Panc1 (cell line): ENCODE results near the gene HRCT1. TPM values are rescaled to one million over a fixed set of nuclear protein-coding genes. Genes with fewer than 3 reads are reported as not detected.

Experiments
- ATAC-seq: fragments of 200-7000 bp; cut with Tn5 transposase; 2 replicates; pipeline ENCODE4 v1.9.1; 2020; ENCODE audit warnings: mild to moderate bottlenecking, moderate library complexity
- BruUV-seq: library from RNA; stranded (reverse); fragments of 400-500 nt; replicated peaks from 2 replicates; lab custom pipeline; 2021; lab: Mats Ljungman, UMichigan
- CTCF ChIA-PET: fragments of 300-600 bp; sonication (Branson Sonifier 250); formaldehyde crosslinking; loops from one replicate; lab custom pipeline; 2022; ENCODE audit warnings: antibody characterized with exemption; lab: Charles Lee
- POLR2A ChIA-PET: fragments of 300-600 bp; sonication (Branson Sonifier 250); formaldehyde crosslinking; loops from one replicate; lab custom pipeline; 2022; ENCODE audit warnings: antibody characterized with exemption; lab: Charles Lee
- DNase-seq: peaks from one replicate; pipeline ENCODE4 v3.0.0-alpha.2; 2010; ENCODE audit warnings: low read depth, low spot score
- H3K27ac ChIP-seq: 2 replicates; pipeline ENCODE4 v1.5.1; 2011; ENCODE audit warnings: mild to moderate bottlenecking, low read length, inconsistent platforms
- H3K27me3 ChIP-seq: fragments of 200-500 bp; sonication (Bioruptor generic); 2 replicates; pipeline ENCODE4 v1.6.0; 2014; ENCODE audit warnings: low read length, inconsistent platforms; ENCODE audit not compliant: control insufficient read depth, insufficient read depth
- H3K36me3 ChIP-seq: fragments of 200-500 bp; sonication (Bioruptor generic); 2 replicates; pipeline ENCODE4 v1.5.1; 2014; ENCODE audit warnings: inconsistent platforms, mild to moderate bottlenecking, low read length, moderate library complexity; ENCODE audit not compliant: control insufficient read depth, insufficient read depth
- H3K4me1 ChIP-seq: 2 replicates; pipeline ENCODE4 v1.5.1; 2011; ENCODE audit warnings: inconsistent platforms, mild to moderate bottlenecking, low read length, moderate library complexity; ENCODE audit not compliant: control insufficient read depth, insufficient read depth
- H3K4me3 ChIP-seq, 2 experiments: 2 replicates each; pipeline ENCODE4 v1.5.1; 2011 to 2012; ENCODE audit warnings: low read depth in 2 of 2, low read length in 2 of 2, mild to moderate bottlenecking in 2 of 2, inconsistent platforms in 1 of 2, moderate library complexity in 1 of 2
- H3K9me3 ChIP-seq: fragments of 200-500 bp; sonication (Bioruptor generic); 2 replicates; pipeline ENCODE4 v1.5.1; 2014; ENCODE audit warnings: low read depth, mild to moderate bottlenecking, inconsistent platforms, low read length, moderate library complexity; ENCODE audit not compliant: control insufficient read depth, insufficient read depth
- POLR2AphosphoS5 ChIP-seq: IDR thresholded peaks from 2 replicates; pipeline ENCODE4 v1.6.1; 2012; ENCODE audit warnings: mild to moderate bottlenecking, low read depth, low read length, moderate library complexity
- SIN3A ChIP-seq: IDR thresholded peaks from 2 replicates; pipeline ENCODE4 v1.6.1; 2012; ENCODE audit warnings: low read depth, mild to moderate bottlenecking, low read length, moderate library complexity, borderline replicate concordance; ENCODE audit not compliant: insufficient read depth
- TCF7L2 ChIP-seq: IDR thresholded peaks from 2 replicates; pipeline ENCODE4 v1.6.1; 2011; ENCODE audit warnings: mild to moderate bottlenecking, low read depth, low read length, inconsistent platforms
- in situ Hi-C: cut with HindIII; loops from 2 replicates; pipeline ENCODE4 v1.10.0; 2016; ENCODE audit warnings: low sequenced_read_pairs, low pct_unique_long_range_greater_than_20kb
- intact Hi-C: fragments of 100-400 bp; cut with micrococcal nuclease; formaldehyde crosslinking; loops from one replicate; pipeline ENCODE4 v1.10.0; 2022; ENCODE audit not compliant: unreplicated experiment
- total RNA-seq: library from RNA; stranded (reverse); gene quantifications from one replicate; pipeline ENCODE4 v1.2.1, GENCODE V29; 2021; ENCODE audit not compliant: unreplicated experiment
- TF ChIP-seq, protein P1 (sequence below), 2 experiments: IDR thresholded peaks; 2 replicates each; pipeline ENCODE4 v1.6.1; 2011 to 2012; ENCODE audit warnings: low read depth in 2 of 2, control low read depth in 1 of 2, low read length in 1 of 2, mild to moderate bottlenecking in 1 of 2, moderate library complexity in 1 of 2; ENCODE audit not compliant: insufficient read depth in 1 of 2
- TF ChIP-seq, protein P2 (sequence below): fragments of 450-650 bp; IDR thresholded peaks from 2 replicates; pipeline ENCODE4 v1.5.1; 2017; ENCODE audit warnings: mild to moderate bottlenecking

Gene HRCT1
- total RNA-seq, 1 experiment from 2014 or later, result not detected

DNA sequence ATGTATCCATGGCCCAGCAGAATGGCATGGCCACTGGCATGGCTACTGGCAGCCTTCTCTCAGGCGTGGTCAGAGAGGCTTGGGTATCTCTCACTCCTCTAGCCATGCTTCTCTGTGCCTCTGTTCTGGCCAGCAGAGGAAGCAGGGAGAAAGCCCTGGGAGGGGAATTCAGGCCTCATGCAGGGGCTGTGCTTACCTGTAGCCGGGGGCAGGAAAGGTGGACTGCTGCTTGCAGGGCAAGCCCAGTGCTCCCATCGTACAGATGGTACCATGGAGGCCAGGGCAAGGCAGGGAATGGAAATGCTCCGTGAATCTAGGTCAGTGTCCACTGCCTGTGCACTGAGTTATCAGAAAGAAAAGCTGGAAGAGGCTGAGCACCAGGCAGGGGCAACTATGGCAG, 38.5 kb upstream of the HRCT1 start:
- Histone ChIP-seq H3K27ac (no peak overlapping the region), H3K27me3 (no peaks in the 10 kb centered on the region), H3K36me3 (no peaks in the 10 kb centered on the region), H3K9me3 (no peaks in the 10 kb centered on the region), H3K4me1 (no peaks in the 10 kb centered on the region), H3K4me3 (no peak overlapping the region)
- DNase-seq (no peak), ATAC-seq (no peak)
- ChIA-PET POLR2A (no interaction called here), CTCF (no interaction called here)
- TF ChIP-seq POLR2AphosphoS5, result no peak
- no peak for TF ChIP-seq SIN3A
- in situ Hi-C loops (no loop called here), intact Hi-C loops (no loop called here)
- BruUV-seq, result no TSS peak

DNA sequence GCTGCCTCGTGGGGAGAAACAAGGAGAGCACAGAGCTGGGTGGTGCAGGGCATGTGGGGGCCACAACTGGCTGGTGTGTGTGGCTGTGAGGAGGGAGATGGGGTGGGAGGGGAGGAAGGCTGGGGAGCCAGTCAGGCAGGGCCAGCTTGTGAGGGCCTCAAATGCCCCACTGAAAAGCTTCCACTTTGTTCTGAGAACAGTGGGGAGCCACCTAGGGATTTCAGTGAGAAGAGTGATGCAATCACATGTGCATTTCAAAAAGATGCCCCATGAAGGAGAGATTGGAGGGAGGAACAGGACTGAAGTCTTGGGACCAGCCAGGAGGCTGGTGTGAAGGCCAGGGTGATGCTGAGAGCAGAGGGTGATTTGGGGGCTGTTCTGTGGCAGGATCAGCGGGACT, 37.1 kb upstream of the HRCT1 start:
- no TSS peak for BruUV-seq
- Histone ChIP-seq H3K4me3 (no peak overlapping the region), H3K9me3 (no peaks in the 10 kb centered on the region), H3K27ac (no peak overlapping the region), H3K36me3 (no peaks in the 10 kb centered on the region), H3K27me3 (no peaks in the 10 kb centered on the region), H3K4me1 (no peaks in the 10 kb centered on the region)
- ChIA-PET CTCF (no interaction called here), POLR2A (interaction anchor here (0.7 kb wide), 1 partner anchor 489 kb away, joined by 4 read pairs; no protein-coding TSS in a partner anchor)
- DNase-seq, result no peak
- intact Hi-C loops (no loop called here), in situ Hi-C loops (no loop called here)
- ATAC-seq, result no peak
- TF ChIP-seq, protein P1, sequence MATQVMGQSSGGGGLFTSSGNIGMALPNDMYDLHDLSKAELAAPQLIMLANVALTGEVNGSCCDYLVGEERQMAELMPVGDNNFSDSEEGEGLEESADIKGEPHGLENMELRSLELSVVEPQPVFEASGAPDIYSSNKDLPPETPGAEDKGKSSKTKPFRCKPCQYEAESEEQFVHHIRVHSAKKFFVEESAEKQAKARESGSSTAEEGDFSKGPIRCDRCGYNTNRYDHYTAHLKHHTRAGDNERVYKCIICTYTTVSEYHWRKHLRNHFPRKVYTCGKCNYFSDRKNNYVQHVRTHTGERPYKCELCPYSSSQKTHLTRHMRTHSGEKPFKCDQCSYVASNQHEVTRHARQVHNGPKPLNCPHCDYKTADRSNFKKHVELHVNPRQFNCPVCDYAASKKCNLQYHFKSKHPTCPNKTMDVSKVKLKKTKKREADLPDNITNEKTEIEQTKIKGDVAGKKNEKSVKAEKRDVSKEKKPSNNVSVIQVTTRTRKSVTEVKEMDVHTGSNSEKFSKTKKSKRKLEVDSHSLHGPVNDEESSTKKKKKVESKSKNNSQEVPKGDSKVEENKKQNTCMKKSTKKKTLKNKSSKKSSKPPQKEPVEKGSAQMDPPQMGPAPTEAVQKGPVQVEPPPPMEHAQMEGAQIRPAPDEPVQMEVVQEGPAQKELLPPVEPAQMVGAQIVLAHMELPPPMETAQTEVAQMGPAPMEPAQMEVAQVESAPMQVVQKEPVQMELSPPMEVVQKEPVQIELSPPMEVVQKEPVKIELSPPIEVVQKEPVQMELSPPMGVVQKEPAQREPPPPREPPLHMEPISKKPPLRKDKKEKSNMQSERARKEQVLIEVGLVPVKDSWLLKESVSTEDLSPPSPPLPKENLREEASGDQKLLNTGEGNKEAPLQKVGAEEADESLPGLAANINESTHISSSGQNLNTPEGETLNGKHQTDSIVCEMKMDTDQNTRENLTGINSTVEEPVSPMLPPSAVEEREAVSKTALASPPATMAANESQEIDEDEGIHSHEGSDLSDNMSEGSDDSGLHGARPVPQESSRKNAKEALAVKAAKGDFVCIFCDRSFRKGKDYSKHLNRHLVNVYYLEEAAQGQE (IDR thresholded peaks at IDR 0.05; ENCODE audit: insufficient read depth in 1 of 2, low read depth in 2 of 2, low read length in 1 of 2), result no peak
- TF ChIP-seq SIN3A, result no peak
- no peak for TF ChIP-seq POLR2AphosphoS5
- TF ChIP-seq, protein P2, sequence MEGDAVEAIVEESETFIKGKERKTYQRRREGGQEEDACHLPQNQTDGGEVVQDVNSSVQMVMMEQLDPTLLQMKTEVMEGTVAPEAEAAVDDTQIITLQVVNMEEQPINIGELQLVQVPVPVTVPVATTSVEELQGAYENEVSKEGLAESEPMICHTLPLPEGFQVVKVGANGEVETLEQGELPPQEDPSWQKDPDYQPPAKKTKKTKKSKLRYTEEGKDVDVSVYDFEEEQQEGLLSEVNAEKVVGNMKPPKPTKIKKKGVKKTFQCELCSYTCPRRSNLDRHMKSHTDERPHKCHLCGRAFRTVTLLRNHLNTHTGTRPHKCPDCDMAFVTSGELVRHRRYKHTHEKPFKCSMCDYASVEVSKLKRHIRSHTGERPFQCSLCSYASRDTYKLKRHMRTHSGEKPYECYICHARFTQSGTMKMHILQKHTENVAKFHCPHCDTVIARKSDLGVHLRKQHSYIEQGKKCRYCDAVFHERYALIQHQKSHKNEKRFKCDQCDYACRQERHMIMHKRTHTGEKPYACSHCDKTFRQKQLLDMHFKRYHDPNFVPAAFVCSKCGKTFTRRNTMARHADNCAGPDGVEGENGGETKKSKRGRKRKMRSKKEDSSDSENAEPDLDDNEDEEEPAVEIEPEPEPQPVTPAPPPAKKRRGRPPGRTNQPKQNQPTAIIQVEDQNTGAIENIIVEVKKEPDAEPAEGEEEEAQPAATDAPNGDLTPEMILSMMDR, result no peak
- no peak for TF ChIP-seq TCF7L2

DNA sequence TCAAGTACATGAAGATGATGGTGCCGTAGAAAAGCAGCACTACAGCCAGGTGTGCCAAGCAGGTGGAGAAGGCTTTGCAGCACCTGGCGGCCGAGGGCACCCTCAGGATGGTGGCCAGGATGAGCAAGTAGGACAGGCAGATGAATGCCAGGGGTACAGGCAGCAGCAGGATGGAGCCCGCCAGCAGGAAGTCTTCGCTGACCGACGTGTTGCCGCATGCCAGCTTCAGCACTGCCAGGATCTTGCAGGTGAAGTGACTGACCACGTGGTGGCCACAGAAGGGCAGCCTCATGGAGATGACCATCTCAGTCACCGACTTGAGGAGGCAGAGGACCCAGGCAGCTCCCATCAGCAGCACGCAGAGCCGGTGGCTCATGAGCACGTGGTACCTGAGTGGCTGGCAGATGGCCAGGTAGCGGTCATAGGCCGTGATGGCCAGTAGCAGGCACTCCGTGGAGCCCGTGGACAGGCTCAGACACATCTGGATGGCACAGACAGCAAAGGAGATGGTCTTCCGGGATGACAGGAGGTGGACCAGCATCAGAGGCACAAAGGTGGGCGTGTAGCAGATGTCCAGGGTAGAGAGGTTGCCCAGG, 36.3 kb upstream of the HRCT1 start:
- H3K9me3 ChIP-seq, result no peaks in the 10 kb centered on the region
- no peak overlapping the region for H3K4me3 ChIP-seq
- ChIA-PET POLR2A (no interaction called here), CTCF (no interaction called here)
- no TSS peak for BruUV-seq
- no peaks in the 10 kb centered on the region for H3K36me3 ChIP-seq
- in situ Hi-C loops, result no loop called here
- intact Hi-C loops, result no loop called here
- no peaks in the 10 kb centered on the region; the same call in 1 of the 2 replicates for H3K27me3 ChIP-seq
- no peaks in the 10 kb centered on the region for H3K4me1 ChIP-seq
- ATAC-seq (no peak), DNase-seq (no peak)
- H3K27ac ChIP-seq, result no peak overlapping the region
- TF ChIP-seq SIN3A (no peak), POLR2AphosphoS5 (no peak), TCF7L2 (no peak)
- TF ChIP-seq, protein P2, result no peak
- TF ChIP-seq, protein P1 (IDR thresholded peaks at IDR 0.05; ENCODE audit: insufficient read depth in 1 of 2, low read depth in 2 of 2, low read length in 1 of 2), result no peak
